Activated T-cell treated with anti-CD3 and anti-CD28 coated beads, Interleukin-2, amount 50 U/mL, for 72 hours (primary cell): ENCODE results near the gene ANOS1. TPM values are rescaled to one million over a fixed set of nuclear protein-coding genes. Genes with fewer than 3 reads are reported as not detected.
"Not testable (repeated sequence)": the region's sequence is repeated elsewhere in the genome, so short reads cannot be mapped to it uniquely, and the experiment has no call there.

Source experiments
- ATAC-seq, 2 donors: fragments of 150-1000 bp; cut with Tn5 transposase; replicated peaks in 1 of 2; 2 replicates each; pipeline ENCODE4 v1.10.0; 2021; ENCODE audit warnings: moderate library complexity in 2 of 2, mild to moderate bottlenecking in 1 of 2
- DNase-seq, 2 donors: peaks; one replicate each; pipeline ENCODE4 v3.0.0; 2021 to 2022; ENCODE audit warnings: mixed read lengths in 1 of 2
- H3K27ac Mint-ChIP-seq: one replicate; pipeline ENCODE4 v1.8.0; 2022; ENCODE audit warnings: mild to moderate bottlenecking, moderate library complexity, mixed read lengths
- H3K27me3 Mint-ChIP-seq: one replicate; pipeline ENCODE4 v1.8.0; 2022; ENCODE audit warnings: low read depth, mixed read lengths
- H3K36me3 Mint-ChIP-seq, 2 donors: one replicate each; pipeline ENCODE4 v1.8.0; 2022; ENCODE audit warnings: mixed read lengths in 2 of 2, mild to moderate bottlenecking in 1 of 2; ENCODE audit not compliant: insufficient read depth in 2 of 2
- H3K4me1 Mint-ChIP-seq: one replicate; pipeline ENCODE4 v1.8.0; 2022; ENCODE audit warnings: low read depth, mixed read lengths
- H3K4me3 Mint-ChIP-seq, 2 donors: one replicate each; pipeline ENCODE4 v1.8.0; 2022; ENCODE audit warnings: mild to moderate bottlenecking in 2 of 2, mixed read lengths in 2 of 2, moderate library complexity in 2 of 2
- H3K9me3 Mint-ChIP-seq, 2 donors: one replicate each; pipeline ENCODE4 v1.8.0; 2022; ENCODE audit warnings: mixed read lengths in 2 of 2
- total RNA-seq, 2 donors: library from RNA; stranded (reverse); gene quantifications; one replicate each; pipeline ENCODE4 v1.2.3, GENCODE V29; 2022

Gene ANOS1
- total RNA-seq, 2 donors from 2014 or later, result not detected

DNA sequence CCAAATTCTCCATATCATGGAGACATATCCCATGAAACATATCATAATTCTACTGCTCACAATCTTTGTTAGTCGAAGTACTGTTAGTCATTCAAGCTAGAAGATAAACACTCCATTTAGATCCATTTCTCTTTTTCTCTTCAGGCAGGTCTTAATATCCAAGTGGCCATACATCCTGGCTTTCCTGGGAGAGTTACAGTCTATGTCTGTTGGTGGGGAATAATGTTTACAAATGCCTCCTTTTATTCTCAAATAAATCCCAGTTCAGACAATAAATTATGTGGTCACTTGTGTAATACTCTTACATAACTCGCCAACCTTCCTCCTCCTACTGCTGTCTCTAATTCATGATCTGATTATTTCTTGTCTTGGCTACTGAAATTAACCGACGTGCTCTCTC lies 185.2 kb downstream of the ANOS1 start:
- Mint-ChIP-seq H3K27ac (no peak overlapping the region), H3K36me3 (no peaks in the 10 kb centered on the region), H3K27me3 (no peaks in the 10 kb centered on the region), H3K4me3 (no peak overlapping the region), H3K9me3 (no peaks in the 10 kb centered on the region), H3K4me1 (no peaks in the 10 kb centered on the region)
- ATAC-seq (no peak), DNase-seq (no peak)

DNA sequence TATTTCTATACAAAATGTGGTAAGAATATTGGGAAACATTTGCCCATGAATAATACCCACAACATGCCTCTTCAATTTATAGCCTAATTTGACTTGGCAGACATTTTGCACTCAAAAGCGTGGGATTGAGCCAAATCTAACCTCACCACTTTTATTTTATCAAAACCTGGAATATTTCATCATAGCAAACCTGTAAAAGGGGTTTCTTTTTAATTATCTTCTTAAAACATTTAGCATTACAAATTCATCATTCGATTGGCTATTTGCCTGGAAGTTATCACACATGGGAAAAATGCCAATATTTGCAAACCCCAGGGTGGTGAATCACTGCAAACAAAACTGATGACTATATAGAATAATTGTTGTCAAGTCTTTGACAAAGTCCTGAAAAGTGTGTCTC lies 211.1 kb downstream of the ANOS1 start:
- H3K27me3 Mint-ChIP-seq, result no peaks in the 10 kb centered on the region
- H3K4me3 Mint-ChIP-seq, result no peak overlapping the region
- H3K4me1 Mint-ChIP-seq, result no peaks in the 10 kb centered on the region
- no peak overlapping the region for H3K27ac Mint-ChIP-seq
- no peaks in the 10 kb centered on the region for H3K36me3 Mint-ChIP-seq
- H3K9me3 Mint-ChIP-seq, result peaks cover 0 to 9% of the 10 kb centered on the region in 2 donors
- ATAC-seq, result no peak
- no peak for DNase-seq

DNA sequence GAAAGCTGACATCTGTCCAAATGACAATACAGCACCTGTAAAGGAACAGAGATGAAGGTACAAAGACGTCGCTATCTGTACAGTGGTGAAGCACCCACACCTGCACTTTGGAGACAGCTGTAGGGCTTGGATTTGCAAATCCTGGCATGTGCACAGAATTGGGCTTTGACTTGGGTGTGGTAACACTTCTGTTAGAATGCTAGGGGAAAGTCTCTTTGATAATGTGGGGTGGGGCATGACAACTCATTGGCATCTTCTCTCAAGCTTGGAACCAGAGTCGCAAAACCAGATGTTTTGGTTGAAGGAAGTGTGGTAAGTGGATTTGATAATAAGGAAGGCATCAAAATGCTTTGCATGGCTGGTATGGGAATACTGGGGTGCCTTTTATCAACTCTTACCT lies 211.8 kb downstream of the ANOS1 start:
- Mint-ChIP-seq H3K9me3 (peaks cover 0 to 10% of the 10 kb centered on the region in 2 donors), H3K36me3 (no peaks in the 10 kb centered on the region), H3K27ac (no peak overlapping the region), H3K27me3 (no peaks in the 10 kb centered on the region), H3K4me1 (no peaks in the 10 kb centered on the region), H3K4me3 (no peak overlapping the region)
- no peak for ATAC-seq
- no peak for DNase-seq

DNA sequence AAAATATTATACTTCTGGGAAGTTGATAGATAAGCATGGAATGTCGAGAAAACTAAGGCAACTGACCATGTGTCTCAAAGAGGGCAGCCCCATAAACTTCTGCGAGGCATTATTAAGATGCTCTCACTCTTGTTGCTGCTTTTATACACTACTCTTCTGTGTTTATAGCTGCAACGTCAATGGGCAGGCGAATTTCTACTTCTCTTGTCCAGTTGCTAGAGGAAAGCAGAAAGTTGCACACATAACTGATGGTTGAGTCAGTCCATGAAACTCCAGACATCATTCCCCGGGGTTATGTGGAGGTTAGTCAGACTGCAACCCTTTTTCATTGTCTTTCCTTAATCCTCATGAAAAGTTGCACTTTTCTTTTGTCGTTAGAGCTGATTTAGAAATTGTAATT lies 227.5 kb downstream of the ANOS1 start:
- H3K9me3 Mint-ChIP-seq, result no peaks in the 10 kb centered on the region
- DNase-seq (no peak), ATAC-seq (no peak)
- no peaks in the 10 kb centered on the region for H3K36me3 Mint-ChIP-seq
- H3K4me1 Mint-ChIP-seq, result no peaks in the 10 kb centered on the region
- H3K4me3 Mint-ChIP-seq, result no peak overlapping the region
- no peaks in the 10 kb centered on the region for H3K27me3 Mint-ChIP-seq
- H3K27ac Mint-ChIP-seq, result no peak overlapping the region

DNA sequence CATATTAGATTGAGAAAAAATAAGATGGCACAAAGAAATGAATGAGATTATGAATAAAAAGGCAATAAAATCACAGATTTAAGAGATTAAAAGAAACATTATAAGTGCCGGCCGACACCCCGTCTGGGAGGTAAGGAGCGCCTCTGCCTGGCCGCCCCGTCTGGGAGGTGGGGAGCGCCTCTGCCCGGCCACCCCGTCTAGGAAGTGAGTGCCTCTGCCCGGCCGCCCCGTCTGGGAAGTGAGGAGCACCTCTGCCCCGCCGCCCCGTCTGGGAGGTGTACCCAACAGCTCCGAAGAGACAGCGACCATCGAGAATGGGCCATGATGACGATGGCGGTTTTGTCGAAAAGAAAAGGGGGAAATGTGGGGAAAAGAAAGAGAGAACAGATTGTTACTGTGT lies 229.8 kb downstream of the ANOS1 start:
- not testable (repeated sequence) for H3K27ac Mint-ChIP-seq, H3K4me3 Mint-ChIP-seq, H3K27me3 Mint-ChIP-seq, H3K36me3 Mint-ChIP-seq, ATAC-seq, H3K9me3 Mint-ChIP-seq, DNase-seq, H3K4me1 Mint-ChIP-seq

DNA sequence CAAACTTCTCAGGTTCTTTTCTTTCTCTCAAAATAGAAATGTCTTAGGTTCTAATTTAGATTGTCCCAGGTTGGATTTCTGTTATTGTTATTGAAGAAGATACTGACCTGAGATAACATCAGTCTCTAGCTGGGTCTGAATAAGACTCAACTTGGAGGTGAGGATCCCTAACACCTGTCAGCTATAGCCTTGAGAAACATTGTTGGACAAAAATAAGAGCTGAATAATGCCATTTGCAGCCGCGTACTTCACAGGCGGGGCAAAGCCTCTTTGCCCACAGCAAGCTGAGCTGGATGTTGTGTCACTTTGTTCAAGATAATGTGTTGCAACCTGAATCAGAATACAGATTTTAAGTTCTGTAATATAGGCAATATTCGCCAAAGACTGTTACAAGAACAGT lies 231.7 kb downstream of the ANOS1 start:
- Mint-ChIP-seq H3K4me1 (no peaks in the 10 kb centered on the region), H3K36me3 (no peaks in the 10 kb centered on the region), H3K27me3 (no peaks in the 10 kb centered on the region), H3K4me3 (no peak overlapping the region), H3K9me3 (peaks cover 0 to 2% of the 10 kb centered on the region in 2 donors), H3K27ac (no peak overlapping the region)
- DNase-seq (no peak), ATAC-seq (no peak)

DNA sequence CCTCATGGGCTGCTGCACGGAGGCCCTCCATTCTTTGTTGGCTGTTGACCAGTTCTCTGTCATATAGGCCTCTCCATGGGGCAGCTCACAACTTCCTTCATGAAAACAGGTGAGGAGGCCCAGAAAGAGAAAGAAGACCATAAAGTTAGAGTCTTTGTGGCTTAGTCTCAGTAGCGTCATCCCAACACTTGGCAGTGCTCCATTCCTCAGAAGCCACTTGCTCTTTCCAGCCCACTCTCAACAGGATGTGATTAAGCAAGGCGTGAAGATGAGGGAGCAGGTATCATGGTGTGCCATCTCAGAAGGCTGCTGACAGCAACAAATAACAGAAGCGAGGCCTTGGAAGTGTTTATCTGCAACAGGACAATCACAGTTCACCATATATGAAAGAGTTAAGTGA lies 236.9 kb downstream of the ANOS1 start:
- ATAC-seq, H3K27me3 Mint-ChIP-seq, H3K4me1 Mint-ChIP-seq, H3K4me3 Mint-ChIP-seq, H3K27ac Mint-ChIP-seq, H3K36me3 Mint-ChIP-seq, DNase-seq, H3K9me3 Mint-ChIP-seq: not testable (repeated sequence)

DNA sequence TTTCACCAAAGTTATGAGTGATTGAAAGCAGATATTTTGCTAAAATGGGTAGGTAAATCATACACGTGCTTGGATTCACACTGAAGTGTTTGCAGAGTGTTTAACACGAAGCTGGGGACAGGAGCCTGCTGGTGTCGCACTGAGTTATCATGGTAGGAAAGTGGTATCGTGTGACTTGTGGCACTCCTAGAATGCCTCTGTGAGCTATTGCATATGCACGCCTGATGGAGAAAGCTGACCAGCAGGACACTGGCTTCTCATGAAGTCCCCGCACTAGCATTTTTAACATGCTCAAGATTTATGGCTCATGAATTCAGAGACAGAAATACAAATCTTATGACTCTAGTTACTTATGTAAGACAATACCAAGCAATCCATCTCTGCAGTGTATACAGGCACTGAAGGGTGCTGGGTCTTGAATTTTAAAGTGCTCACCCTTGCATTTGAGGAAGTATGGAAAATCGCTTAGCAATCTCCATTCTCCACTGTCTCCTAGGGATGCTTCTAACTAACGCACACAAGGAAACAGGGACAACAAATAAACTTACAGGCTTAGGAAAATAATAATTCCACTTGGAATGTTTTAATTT lies 247.5 kb downstream of the ANOS1 start:
- H3K27me3 Mint-ChIP-seq, result no peaks in the 10 kb centered on the region

More for the DNA sequence above, 247.5 kb downstream of the ANOS1 start:
- no peaks in the 10 kb centered on the region for H3K4me1 Mint-ChIP-seq
- H3K9me3 Mint-ChIP-seq, result peaks cover 4 to 6% of the 10 kb centered on the region in 2 donors
- no peak overlapping the region for H3K4me3 Mint-ChIP-seq
- H3K27ac Mint-ChIP-seq, result no peak overlapping the region
- DNase-seq (no peak), ATAC-seq (no peak)
- H3K36me3 Mint-ChIP-seq, result no peaks in the 10 kb centered on the region

Other genes starting within 250 kb of the ANOS1 start
- gene FAM9A, start 69.2 kb upstream of the ANOS1 start, total RNA-seq, result not detected